DND-41 (cell line): ENCODE results near the gene HAUS8.
"Not testable (repeated sequence)": the region's sequence is repeated elsewhere in the genome, so short reads cannot be mapped to it uniquely, and the experiment has no call there.

Source experiments
- ATAC-seq: fragments of 200-7000 bp; cut with Tn5 transposase; 3 replicates; pipeline ENCODE4 v1.9.1; 2021; ENCODE audit warnings: low read depth; ENCODE audit not compliant: insufficient read depth
- DNase-seq: peaks from one replicate; pipeline ENCODE4 v3.0.0-alpha.2; 2020
- H2AFZ ChIP-seq: 2 replicates; pipeline ENCODE4 v1.6.0; 2012; ENCODE audit warnings: low read depth, low read length
- H3K27ac ChIP-seq: 2 replicates; pipeline ENCODE4 v1.5.1; 2012; ENCODE audit warnings: low read length, inconsistent platforms
- H3K27me3 ChIP-seq: fragments of 200-600 bp; sonication (generic); 2 replicates; pipeline ENCODE4 v1.6.0; 2012; ENCODE audit warnings: low read length, mild to moderate bottlenecking, inconsistent platforms; ENCODE audit not compliant: insufficient read depth, poor library complexity
- H3K36me3 ChIP-seq: 2 replicates; pipeline ENCODE4 v1.5.1; 2012; ENCODE audit warnings: low read length, inconsistent platforms; ENCODE audit not compliant: insufficient read depth
- H3K4me1 ChIP-seq: 2 replicates; pipeline ENCODE4 v1.5.1; 2012; ENCODE audit warnings: mild to moderate bottlenecking, low read length; ENCODE audit not compliant: insufficient read depth
- H3K4me2 ChIP-seq: 2 replicates; pipeline ENCODE4 v1.6.0; 2012; ENCODE audit warnings: mild to moderate bottlenecking, moderate library complexity, low read length, inconsistent platforms; ENCODE audit not compliant: insufficient read depth
- H3K4me3 ChIP-seq, 2 experiments: fragments of 200-600 bp in 1 of 2; shearing (Covaris generic) in 1 of 2; 2 replicates each; pipeline ENCODE4 v1.5.1; 2012 to 2016; ENCODE audit warnings: inconsistent platforms in 2 of 2, low read length in 2 of 2, mild to moderate bottlenecking in 2 of 2, low read depth in 1 of 2, moderate library complexity in 1 of 2
- H3K79me2 ChIP-seq: 2 replicates; pipeline ENCODE4 v1.6.0; 2012; ENCODE audit warnings: low read length, inconsistent platforms; ENCODE audit not compliant: insufficient read depth
- H3K9ac ChIP-seq: 2 replicates; pipeline ENCODE4 v1.6.0; 2012; ENCODE audit warnings: low read depth, mild to moderate bottlenecking, inconsistent platforms, low read length, moderate library complexity
- H3K9me3 ChIP-seq: 2 replicates; pipeline ENCODE4 v1.5.1; 2012; ENCODE audit warnings: low read length, moderate library complexity, mild to moderate bottlenecking, inconsistent platforms; ENCODE audit not compliant: insufficient read depth, severe bottlenecking
- H4K20me1 ChIP-seq: 2 replicates; pipeline ENCODE4 v1.6.0; 2012; ENCODE audit warnings: low read length; ENCODE audit not compliant: insufficient read depth
- EZH2 ChIP-seq: IDR thresholded peaks from 3 replicates; pipeline ENCODE4 v1.6.1; 2012; ENCODE audit warnings: borderline replicate concordance, low read depth, mild to moderate bottlenecking, moderate library complexity, low read length, inconsistent platforms; ENCODE audit not compliant: severe bottlenecking
- TF ChIP-seq, protein P1 (sequence below): IDR thresholded peaks from 2 replicates; pipeline ENCODE4 v1.5.1; 2012; ENCODE audit warnings: borderline replicate concordance, low read length, moderate library complexity, mild to moderate bottlenecking; ENCODE audit not compliant: poor library complexity, severe bottlenecking; ENCODE audit errors: extremely low read depth

The HAUS8 gene

DNA sequence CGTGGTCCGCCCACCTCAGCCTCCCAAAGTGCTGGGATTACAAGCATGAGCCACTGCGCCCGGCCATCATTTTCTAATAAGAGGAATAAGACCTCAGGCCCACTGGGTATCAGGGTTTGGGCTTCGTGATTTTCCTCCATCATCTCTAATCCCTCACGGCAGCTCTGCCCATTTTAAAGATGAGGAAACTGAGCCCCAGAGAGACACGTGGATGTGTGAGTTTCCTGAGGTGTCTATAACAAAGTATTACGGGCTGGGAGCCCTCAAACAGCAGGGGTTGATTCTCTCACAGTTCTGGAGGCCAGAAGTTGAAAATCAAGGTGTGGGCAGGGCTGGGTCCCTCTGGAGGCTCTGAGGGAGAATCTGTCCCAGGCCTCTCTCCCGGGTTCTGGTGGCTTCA lies 34.0 kb upstream of the HAUS8 start:
- Histone ChIP-seq H4K20me1 (peaks cover 68% of the 10 kb centered on the region), H3K4me2 (no peak overlapping the region), H3K9ac (no peak overlapping the region), H3K79me2 (peaks cover 79% of the 10 kb centered on the region), H3K4me3 (no peak overlapping the region), H3K27me3 (no peaks in the 10 kb centered on the region), H3K9me3 (no peaks in the 10 kb centered on the region), H3K36me3 (peaks cover 84% of the 10 kb centered on the region), H3K27ac (no peak overlapping the region), H3K4me1 (no peaks in the 10 kb centered on the region), H2AFZ (no peak overlapping the region)
- TF ChIP-seq, protein P1, sequence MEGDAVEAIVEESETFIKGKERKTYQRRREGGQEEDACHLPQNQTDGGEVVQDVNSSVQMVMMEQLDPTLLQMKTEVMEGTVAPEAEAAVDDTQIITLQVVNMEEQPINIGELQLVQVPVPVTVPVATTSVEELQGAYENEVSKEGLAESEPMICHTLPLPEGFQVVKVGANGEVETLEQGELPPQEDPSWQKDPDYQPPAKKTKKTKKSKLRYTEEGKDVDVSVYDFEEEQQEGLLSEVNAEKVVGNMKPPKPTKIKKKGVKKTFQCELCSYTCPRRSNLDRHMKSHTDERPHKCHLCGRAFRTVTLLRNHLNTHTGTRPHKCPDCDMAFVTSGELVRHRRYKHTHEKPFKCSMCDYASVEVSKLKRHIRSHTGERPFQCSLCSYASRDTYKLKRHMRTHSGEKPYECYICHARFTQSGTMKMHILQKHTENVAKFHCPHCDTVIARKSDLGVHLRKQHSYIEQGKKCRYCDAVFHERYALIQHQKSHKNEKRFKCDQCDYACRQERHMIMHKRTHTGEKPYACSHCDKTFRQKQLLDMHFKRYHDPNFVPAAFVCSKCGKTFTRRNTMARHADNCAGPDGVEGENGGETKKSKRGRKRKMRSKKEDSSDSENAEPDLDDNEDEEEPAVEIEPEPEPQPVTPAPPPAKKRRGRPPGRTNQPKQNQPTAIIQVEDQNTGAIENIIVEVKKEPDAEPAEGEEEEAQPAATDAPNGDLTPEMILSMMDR: no peak
- DNase-seq (no peak), ATAC-seq (no peak)

DNA sequence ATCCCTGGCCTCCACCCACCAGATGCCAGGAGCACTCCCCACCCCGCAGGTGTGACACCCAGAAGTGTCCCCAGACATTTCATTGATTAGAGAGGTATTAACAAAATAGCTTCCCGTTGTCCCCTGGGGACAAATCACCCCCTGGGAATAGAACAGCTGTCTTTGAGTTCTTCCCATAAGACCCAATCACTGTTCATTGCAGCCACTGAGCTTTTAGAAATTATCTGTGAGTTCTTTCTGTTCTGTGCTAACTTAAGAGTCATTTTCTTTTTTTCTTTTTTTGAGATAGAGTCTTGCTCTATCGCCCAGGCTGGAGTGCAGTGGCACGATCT lies 33.2 kb upstream of the HAUS8 start:
- TF ChIP-seq EZH2: no peak
- TF ChIP-seq, protein P1: no peak
- Histone ChIP-seq H2AFZ (no peak overlapping the region), H3K4me2 (no peak overlapping the region), H3K27me3 (no peaks in the 10 kb centered on the region), H4K20me1 (peaks cover 63% of the 10 kb centered on the region), H3K9ac (no peak overlapping the region), H3K27ac (no peak overlapping the region), H3K79me2 (peaks cover 79% of the 10 kb centered on the region), H3K36me3 (peaks cover 82% of the 10 kb centered on the region), H3K4me3 (no peak overlapping the region), H3K9me3 (no peaks in the 10 kb centered on the region), H3K4me1 (no peaks in the 10 kb centered on the region)
- DNase-seq: no peak
- no peak for ATAC-seq

DNA sequence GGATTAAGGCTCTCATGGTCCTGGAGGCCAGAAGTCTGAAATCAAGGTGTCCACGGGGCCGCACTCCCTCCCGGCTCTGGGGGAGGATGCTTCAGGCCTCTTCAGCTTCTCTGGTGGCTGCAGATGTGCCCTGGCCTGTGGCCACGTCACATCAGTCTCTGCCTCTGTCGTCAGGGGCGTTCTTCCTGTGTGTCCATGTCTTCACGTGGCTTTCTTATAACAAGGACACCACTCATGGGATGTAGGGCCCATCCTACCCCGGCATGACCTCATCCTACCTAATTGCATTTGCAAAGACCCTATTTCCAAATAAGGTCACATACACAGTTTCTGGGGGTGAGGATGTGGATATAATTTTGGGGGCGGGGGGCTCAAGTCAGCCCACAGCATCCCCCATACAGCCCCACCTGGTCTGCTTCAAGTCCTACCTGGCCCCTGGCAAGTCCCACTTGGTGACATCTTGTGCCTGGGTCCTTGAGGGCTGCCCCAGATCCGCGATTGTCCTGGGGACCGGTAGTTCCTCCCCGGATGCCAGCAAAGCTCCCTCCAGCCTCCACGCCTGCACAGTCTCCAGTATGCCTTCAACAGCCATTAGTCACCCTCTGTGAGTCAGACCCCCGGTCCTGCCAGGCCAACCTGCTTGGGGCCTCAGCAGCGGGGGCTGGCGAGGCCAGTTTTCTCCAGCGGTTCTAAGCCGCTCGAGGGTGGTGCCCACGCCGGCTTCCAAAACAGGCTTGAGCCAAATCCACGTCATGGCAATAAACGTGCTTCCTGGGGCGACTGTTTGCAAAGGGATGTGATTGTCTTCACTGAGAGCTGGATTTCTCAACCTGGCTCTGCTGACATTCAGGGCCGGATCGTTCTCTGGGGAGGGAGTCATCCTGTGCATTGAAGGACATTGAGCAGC lies 32.5 kb upstream of the HAUS8 start:
- Histone ChIP-seq H3K9ac (no peak overlapping the region), H3K4me1 (no peaks in the 10 kb centered on the region), H4K20me1 (peaks cover 57% of the 10 kb centered on the region), H3K27ac (no peak overlapping the region), H3K79me2 (peaks cover 79% of the 10 kb centered on the region), H3K4me3 (no peak overlapping the region), H2AFZ (no peak overlapping the region), H3K4me2 (no peak overlapping the region), H3K36me3 (peaks cover 82% of the 10 kb centered on the region), H3K9me3 (no peaks in the 10 kb centered on the region), H3K27me3 (no peaks in the 10 kb centered on the region)
- no peak for TF ChIP-seq EZH2
- TF ChIP-seq, protein P1: no peak
- ATAC-seq: no peak
- no peak for DNase-seq

DNA sequence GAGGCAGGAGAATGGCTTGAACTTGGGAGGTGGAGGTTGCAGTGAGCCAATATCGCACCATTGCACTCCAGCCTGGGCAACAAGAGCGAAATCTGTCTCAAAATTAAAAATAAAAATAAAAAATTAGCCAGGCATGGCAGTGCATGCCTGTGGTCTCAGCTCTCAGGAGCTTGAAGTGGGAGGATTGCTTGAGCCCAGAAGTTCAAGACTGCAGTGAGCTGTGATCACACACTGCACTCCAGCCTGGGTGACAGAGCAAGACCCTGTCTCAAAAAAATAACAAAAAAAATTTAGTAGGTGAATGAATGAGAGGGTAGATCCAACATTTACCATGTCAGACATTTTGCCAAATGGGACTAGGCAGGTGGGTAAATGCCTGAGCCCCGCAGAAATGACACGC lies 31.7 kb upstream of the HAUS8 start:
- Histone ChIP-seq H4K20me1 (peaks cover 49% of the 10 kb centered on the region), H3K36me3 (peaks cover 83% of the 10 kb centered on the region), H3K79me2 (peaks cover 80% of the 10 kb centered on the region)
- not testable (repeated sequence) for H3K4me3 ChIP-seq, H3K9ac ChIP-seq, DNase-seq, ATAC-seq, H3K9me3 ChIP-seq, H2AFZ ChIP-seq, H3K4me1 ChIP-seq, H3K27ac ChIP-seq, H3K27me3 ChIP-seq, H3K4me2 ChIP-seq
